ENCODE measurements around the gene DOCK2.

DNA sequence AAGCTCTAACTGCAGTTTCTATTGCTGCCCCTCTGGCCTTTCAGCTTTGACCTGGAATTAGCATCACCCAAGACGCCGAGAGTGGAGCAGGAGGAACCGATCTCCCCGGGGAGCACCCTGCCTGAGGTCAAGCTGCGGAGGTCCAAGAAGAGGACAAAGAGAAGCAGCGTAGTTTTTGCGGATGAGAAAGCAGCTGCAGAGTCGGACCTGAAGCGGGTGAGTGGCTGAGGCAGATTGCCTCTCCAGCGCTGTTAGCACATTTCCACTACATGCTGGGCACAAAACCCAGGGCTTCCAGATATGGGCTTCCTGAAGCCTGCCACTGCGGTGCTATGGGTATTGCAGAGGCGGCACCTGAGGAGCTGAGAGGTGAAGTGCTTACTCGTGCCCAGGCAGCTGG is 441.9 kb downstream of the DOCK2 start:
- TF ChIP-seq, protein P1, sequence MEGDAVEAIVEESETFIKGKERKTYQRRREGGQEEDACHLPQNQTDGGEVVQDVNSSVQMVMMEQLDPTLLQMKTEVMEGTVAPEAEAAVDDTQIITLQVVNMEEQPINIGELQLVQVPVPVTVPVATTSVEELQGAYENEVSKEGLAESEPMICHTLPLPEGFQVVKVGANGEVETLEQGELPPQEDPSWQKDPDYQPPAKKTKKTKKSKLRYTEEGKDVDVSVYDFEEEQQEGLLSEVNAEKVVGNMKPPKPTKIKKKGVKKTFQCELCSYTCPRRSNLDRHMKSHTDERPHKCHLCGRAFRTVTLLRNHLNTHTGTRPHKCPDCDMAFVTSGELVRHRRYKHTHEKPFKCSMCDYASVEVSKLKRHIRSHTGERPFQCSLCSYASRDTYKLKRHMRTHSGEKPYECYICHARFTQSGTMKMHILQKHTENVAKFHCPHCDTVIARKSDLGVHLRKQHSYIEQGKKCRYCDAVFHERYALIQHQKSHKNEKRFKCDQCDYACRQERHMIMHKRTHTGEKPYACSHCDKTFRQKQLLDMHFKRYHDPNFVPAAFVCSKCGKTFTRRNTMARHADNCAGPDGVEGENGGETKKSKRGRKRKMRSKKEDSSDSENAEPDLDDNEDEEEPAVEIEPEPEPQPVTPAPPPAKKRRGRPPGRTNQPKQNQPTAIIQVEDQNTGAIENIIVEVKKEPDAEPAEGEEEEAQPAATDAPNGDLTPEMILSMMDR (conservative IDR thresholded peaks at IDR 0.05) = no peak
- no peak for TF ChIP-seq ZFX (IDR thresholded peaks at IDR 0.05)
